ENCODE results near the gene SLC1A3.
A peak's percentile ranks its signal among the peaks of the same experiment; 100 is the strongest.

SLC1A3 gene

GRCh38 chr5:36653044-36653705, 46.8 kb downstream of the SLC1A3 start:
- TF ChIP-seq CTCF (IDR thresholded peaks at IDR 0.05; ENCODE audit: insufficient read depth, low read depth, low read length, missing control alignments): no peak
- no peak for DNase-seq (ENCODE audit: low read depth)
- no peak overlapping the region for H3K4me3 ChIP-seq (ENCODE audit: low read depth, low read length)

GRCh38 chr5:36654564-36654963, 48.2 kb downstream of the SLC1A3 start:
- DNase-seq (ENCODE audit: low read depth): no peak
- no peak overlapping the region for H3K4me3 ChIP-seq (ENCODE audit: low read depth, low read length)
- TF ChIP-seq CTCF (IDR thresholded peaks at IDR 0.05; ENCODE audit: insufficient read depth, low read depth, low read length, missing control alignments): no peak

GRCh38 chr5:36655161-36655560, 48.8 kb downstream of the SLC1A3 start:
- TF ChIP-seq CTCF (IDR thresholded peaks at IDR 0.05; ENCODE audit: insufficient read depth, low read depth, low read length, missing control alignments): no peak
- DNase-seq (ENCODE audit: low read depth): peak; percentile 11
- H3K4me3 ChIP-seq (ENCODE audit: low read depth, low read length): no peak overlapping the region

GRCh38 chr5:36656556-36656955, 50.1 kb downstream of the SLC1A3 start:
- TF ChIP-seq CTCF (IDR thresholded peaks at IDR 0.05; ENCODE audit: insufficient read depth, low read depth, low read length, missing control alignments): no peak
- no peak for DNase-seq (ENCODE audit: low read depth)
- no peak overlapping the region for H3K4me3 ChIP-seq (ENCODE audit: low read depth, low read length)

GRCh38 chr5:36657563-36657995, 51.2 kb downstream of the SLC1A3 start:
- DNase-seq (ENCODE audit: low read depth): no peak
- TF ChIP-seq CTCF (IDR thresholded peaks at IDR 0.05; ENCODE audit: insufficient read depth, low read depth, low read length, missing control alignments): no peak
- H3K4me3 ChIP-seq (ENCODE audit: low read depth, low read length): no peak overlapping the region

- DNase-seq (ENCODE audit: low read depth): no peak
- no peak overlapping the region for H3K4me3 ChIP-seq (ENCODE audit: low read depth, low read length)
- TF ChIP-seq CTCF (IDR thresholded peaks at IDR 0.05; ENCODE audit: insufficient read depth, low read depth, low read length, missing control alignments): no peak
Measured at GRCh38 chr5:36658038-36658756, 51.8 kb downstream of the SLC1A3 start.
